Thoracic aorta (tissue), 2 donors: ENCODE results near the gene GPR18. TPM values are rescaled to one million over a fixed set of nuclear protein-coding genes. Genes with fewer than 3 reads are reported as not detected.
A peak's percentile ranks its signal among the peaks of the same experiment; 100 is the strongest.

Experiments used
- ATAC-seq: fragments of 150-250 bp; one replicate; pipeline ENCODE4 v1.8.0; 2017; ENCODE audit warnings: low read depth; ENCODE audit not compliant: insufficient number of reproducible peaks, low FRiP score
- DNase-seq: peaks from one replicate; pipeline ENCODE4 v3.0.0-alpha.2; 2020; ENCODE audit warnings: low spot score
- H3K27ac ChIP-seq, 2 donors: fragments of 200-600 bp; sonication (generic); 1 replicate in 1 of 2; 2 replicates in 1 of 2; pipeline ENCODE4 v1.5.1; 2016; ENCODE audit warnings: mild to moderate bottlenecking in 2 of 2, moderate library complexity in 2 of 2
- H3K27me3 ChIP-seq: fragments of 200-600 bp; sonication (generic); replicated peaks from 2 replicates; pipeline ENCODE4 v1.6.0; 2016; ENCODE audit warnings: mild to moderate bottlenecking; ENCODE audit not compliant: insufficient read depth
- H3K36me3 ChIP-seq: fragments of 200-600 bp; sonication (generic); one replicate; pipeline ENCODE4 v1.5.1; 2016
- H3K4me1 ChIP-seq, 2 donors: fragments of 200-600 bp; sonication (generic); 1 replicate in 1 of 2; 2 replicates in 1 of 2; pipeline versions ENCODE4 v1.5.1 to v1.6.0; 2016; ENCODE audit warnings: low read depth in 2 of 2, mild to moderate bottlenecking in 1 of 2; ENCODE audit not compliant: control insufficient read depth in 1 of 2
- H3K4me3 ChIP-seq: fragments of 200-600 bp; sonication (generic); 2 replicates; pipeline ENCODE4 v1.5.1; 2016; ENCODE audit warnings: mild to moderate bottlenecking
- H3K9me3 ChIP-seq: fragments of 200-600 bp; sonication (generic); 2 replicates; pipeline ENCODE4 v1.5.1; 2016
- CTCF ChIP-seq: fragments of 200-600 bp; sonication (generic); IDR thresholded peaks from one replicate; pipeline ENCODE4 v1.5.1; 2019; ENCODE audit warnings: antibody characterized with exemption
- total RNA-seq, 2 donors: library from RNA; depleted of rRNA; stranded (reverse); fragments of >200 nt; gene quantifications; one replicate each; pipeline versions ENCODE4 v1.1.0 to v1.2.3, GENCODE V29; 2016

Gene GPR18
- total RNA-seq, 2 donors from 2014 or later: not detected

- Histone ChIP-seq H3K27me3 (no peaks in the 10 kb centered on the region), H3K9me3 (no peaks in the 10 kb centered on the region), H3K36me3 (no peaks in the 10 kb centered on the region), H3K4me3 (no peak overlapping the region), H3K4me1 (no peaks in the 10 kb centered on the region), H3K27ac (no peak overlapping the region)
- ATAC-seq (no peak), DNase-seq (no peak)
- no peak for TF ChIP-seq CTCF
Measured at GRCh38 chr13:99273128-99273527, 14.9 kb upstream of the GPR18 start.

GRCh38 chr13:99272481-99272880, 14.3 kb upstream of the GPR18 start:
- H3K36me3 ChIP-seq: no peaks in the 10 kb centered on the region
- H3K4me1 ChIP-seq: no peaks in the 10 kb centered on the region
- TF ChIP-seq CTCF: no peak
- DNase-seq (no peak), ATAC-seq (no peak)
- no peak overlapping the region for H3K4me3 ChIP-seq
- H3K27me3 ChIP-seq: no peaks in the 10 kb centered on the region
- no peak overlapping the region for H3K27ac ChIP-seq
- no peaks in the 10 kb centered on the region for H3K9me3 ChIP-seq

GRCh38 chr13:99271249-99271648, 13.1 kb upstream of the GPR18 start:
- Histone ChIP-seq H3K4me1 (no peaks in the 10 kb centered on the region), H3K27me3 (no peaks in the 10 kb centered on the region), H3K9me3 (no peaks in the 10 kb centered on the region), H3K36me3 (no peaks in the 10 kb centered on the region), H3K4me3 (no peak overlapping the region), H3K27ac (no peak overlapping the region)
- DNase-seq (no peak), ATAC-seq (no peak)
- TF ChIP-seq CTCF: no peak

GRCh38 chr13:99270518-99270917, 12.3 kb upstream of the GPR18 start:
- Histone ChIP-seq H3K36me3 (no peaks in the 10 kb centered on the region), H3K27ac (no peak overlapping the region)

GRCh38 chr13:99269627-99270241, 11.6 kb upstream of the GPR18 start:
- ATAC-seq (peak; percentile 65), DNase-seq (no peak)
- no peaks in the 10 kb centered on the region for H3K9me3 ChIP-seq
- no peaks in the 10 kb centered on the region for H3K4me1 ChIP-seq
- TF ChIP-seq CTCF: peak; percentile 47
- H3K27me3 ChIP-seq: no peaks in the 10 kb centered on the region
- H3K27ac ChIP-seq: no peak overlapping the region
- no peaks in the 10 kb centered on the region for H3K36me3 ChIP-seq
- H3K4me3 ChIP-seq: no peak overlapping the region

More at GRCh38 chr13:99270518-99270917, 12.3 kb upstream of the GPR18 start:
- no peak for ATAC-seq
- TF ChIP-seq CTCF: no peak
- no peaks in the 10 kb centered on the region for H3K4me1 ChIP-seq
- H3K4me3 ChIP-seq: no peak overlapping the region
- no peaks in the 10 kb centered on the region for H3K9me3 ChIP-seq
- H3K27me3 ChIP-seq: no peaks in the 10 kb centered on the region
- no peak for DNase-seq
